Spleen (tissue), 7 donors: ENCODE measurements around the gene AHNAK.

ENCODE experiments used
- POLR2A ChIP-seq, 3 donors: fragments of 450-650 bp; IDR thresholded peaks; one replicate each; pipeline ENCODE4 v1.5.1; 2017; ENCODE audit warnings: antibody characterized with exemption in 3 of 3, mild to moderate bottlenecking in 1 of 3
- POLR2AphosphoS5 ChIP-seq, 3 donors: sonication (generic); formaldehyde crosslinking; IDR thresholded peaks; one replicate each; pipeline ENCODE4 v1.5.1; 2017; ENCODE audit warnings: antibody characterized with exemption in 3 of 3
- TF ChIP-seq, protein P1 (sequence below), 11 experiments: fragments of 200-600 bp in 7 of 11; fragments of 450-650 bp in 4 of 11; sonication (generic) in 4 of 11; IDR thresholded peaks in 8 of 11; conservative IDR thresholded peaks in 3 of 11; 1 replicate in 7 of 11; 2 replicates in 4 of 11; pipeline versions ENCODE4 v1.4.0 to v1.8.0; 2016 to 2021; ENCODE audit warnings: antibody characterized with exemption in 11 of 11, inconsistent platforms in 4 of 11, mild to moderate bottlenecking in 1 of 11
- donor health status: DM: no; HTN: no; CAD: no; lungs with moderate emphysema.
- donor health status: DM: no; HTN: no; CAD: no.
- donor health status: DM: no; HTN: no; CAD: no.

DNA sequence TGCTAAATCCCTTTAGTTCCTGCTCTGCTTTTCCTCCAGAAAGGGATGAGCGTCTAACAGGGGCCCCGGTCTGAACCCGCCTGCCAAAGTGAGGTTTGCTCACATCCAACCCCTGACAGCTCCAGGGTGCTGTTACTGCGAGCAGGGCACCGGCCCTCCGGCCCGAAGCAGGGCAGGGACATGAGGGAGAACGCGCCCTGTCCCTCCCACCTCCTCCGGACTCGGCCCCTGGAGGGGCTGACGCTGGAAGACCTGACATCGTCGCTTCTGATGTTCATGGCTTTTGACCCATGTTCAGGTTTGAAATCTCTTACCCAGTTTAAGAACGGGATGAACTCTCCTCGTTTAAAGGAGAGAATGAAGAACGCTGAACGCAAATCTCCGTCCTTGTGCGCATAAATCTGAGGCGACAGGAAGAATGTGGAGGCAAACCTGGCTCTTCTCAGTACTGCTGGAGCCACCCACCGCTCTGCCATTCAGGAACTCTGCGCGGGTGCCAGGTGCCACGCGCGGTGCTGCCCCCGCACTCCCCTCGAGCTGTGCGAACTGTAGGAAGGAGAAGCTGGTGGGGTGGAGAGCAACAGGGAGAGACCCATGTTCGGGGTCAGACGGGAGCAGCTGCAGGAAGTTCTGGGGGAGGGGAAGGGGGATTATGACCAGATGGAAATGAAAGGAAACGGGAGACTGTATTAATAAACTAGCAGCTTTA is 27.9 kb upstream of the AHNAK start:
- TF ChIP-seq, protein P1, sequence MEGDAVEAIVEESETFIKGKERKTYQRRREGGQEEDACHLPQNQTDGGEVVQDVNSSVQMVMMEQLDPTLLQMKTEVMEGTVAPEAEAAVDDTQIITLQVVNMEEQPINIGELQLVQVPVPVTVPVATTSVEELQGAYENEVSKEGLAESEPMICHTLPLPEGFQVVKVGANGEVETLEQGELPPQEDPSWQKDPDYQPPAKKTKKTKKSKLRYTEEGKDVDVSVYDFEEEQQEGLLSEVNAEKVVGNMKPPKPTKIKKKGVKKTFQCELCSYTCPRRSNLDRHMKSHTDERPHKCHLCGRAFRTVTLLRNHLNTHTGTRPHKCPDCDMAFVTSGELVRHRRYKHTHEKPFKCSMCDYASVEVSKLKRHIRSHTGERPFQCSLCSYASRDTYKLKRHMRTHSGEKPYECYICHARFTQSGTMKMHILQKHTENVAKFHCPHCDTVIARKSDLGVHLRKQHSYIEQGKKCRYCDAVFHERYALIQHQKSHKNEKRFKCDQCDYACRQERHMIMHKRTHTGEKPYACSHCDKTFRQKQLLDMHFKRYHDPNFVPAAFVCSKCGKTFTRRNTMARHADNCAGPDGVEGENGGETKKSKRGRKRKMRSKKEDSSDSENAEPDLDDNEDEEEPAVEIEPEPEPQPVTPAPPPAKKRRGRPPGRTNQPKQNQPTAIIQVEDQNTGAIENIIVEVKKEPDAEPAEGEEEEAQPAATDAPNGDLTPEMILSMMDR (IDR thresholded peaks at IDR 0.05 in 8 of 11, conservative IDR thresholded peaks at IDR 0.05 in 3 of 11): no peak
- TF ChIP-seq POLR2AphosphoS5 (IDR thresholded peaks at IDR 0.05) (peak in 2 of 3 donors; percentile 8 to 22), POLR2A (IDR thresholded peaks at IDR 0.05) (no peak)
